OCI-LY1 (cell line): Measurements from ENCODE around the gene VWA3B.

Experiments
- EZH2 ChIP-seq: fragments of 200-600 bp; sonication (generic), shearing (Covaris generic); IDR thresholded peaks from 2 replicates; pipeline ENCODE4 v1.8.0; 2017; ENCODE audit warnings: borderline replicate concordance, mixed run types, mild to moderate bottlenecking, antibody characterized with exemption, low read length, moderate library complexity, mixed read lengths
- TF ChIP-seq, protein P1 (sequence below): fragments of 200-600 bp; sonication (generic), shearing (Covaris generic); IDR thresholded peaks from 2 replicates; pipeline ENCODE4 v1.5.1; 2017; ENCODE audit warnings: mild to moderate bottlenecking, antibody characterized with exemption, low read length, moderate library complexity, mixed read lengths

DNA sequence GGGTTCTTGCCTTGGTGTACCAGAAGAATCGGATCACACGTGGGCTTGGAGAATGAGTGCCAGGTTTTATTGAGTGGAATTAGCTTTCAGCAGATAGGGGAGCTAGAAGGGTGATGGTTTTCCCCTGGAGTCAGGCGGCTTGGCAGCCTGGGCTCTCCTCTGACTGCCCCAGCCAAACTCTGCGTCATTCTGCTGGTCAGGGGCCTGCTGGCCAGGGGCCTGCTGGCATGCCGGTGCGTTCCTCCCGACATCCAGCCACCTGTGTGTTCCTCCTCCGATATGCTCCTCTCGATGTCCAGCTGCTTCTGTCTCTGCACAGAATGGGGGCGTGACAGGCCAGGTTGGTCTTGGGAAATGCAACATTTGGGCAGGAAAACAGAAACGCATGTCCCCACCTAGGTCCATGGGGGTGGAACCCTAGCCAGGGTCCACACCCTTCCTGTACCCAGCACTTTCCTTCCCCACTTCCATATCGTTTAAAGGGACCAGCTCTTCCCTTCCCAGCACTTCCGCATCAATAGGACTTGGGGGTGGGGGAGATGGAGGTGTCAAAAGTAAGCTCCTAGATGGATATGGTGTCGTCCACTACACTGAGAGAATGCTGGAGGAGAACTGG is 85.3 kb downstream of the VWA3B start:
- TF ChIP-seq, protein P1, sequence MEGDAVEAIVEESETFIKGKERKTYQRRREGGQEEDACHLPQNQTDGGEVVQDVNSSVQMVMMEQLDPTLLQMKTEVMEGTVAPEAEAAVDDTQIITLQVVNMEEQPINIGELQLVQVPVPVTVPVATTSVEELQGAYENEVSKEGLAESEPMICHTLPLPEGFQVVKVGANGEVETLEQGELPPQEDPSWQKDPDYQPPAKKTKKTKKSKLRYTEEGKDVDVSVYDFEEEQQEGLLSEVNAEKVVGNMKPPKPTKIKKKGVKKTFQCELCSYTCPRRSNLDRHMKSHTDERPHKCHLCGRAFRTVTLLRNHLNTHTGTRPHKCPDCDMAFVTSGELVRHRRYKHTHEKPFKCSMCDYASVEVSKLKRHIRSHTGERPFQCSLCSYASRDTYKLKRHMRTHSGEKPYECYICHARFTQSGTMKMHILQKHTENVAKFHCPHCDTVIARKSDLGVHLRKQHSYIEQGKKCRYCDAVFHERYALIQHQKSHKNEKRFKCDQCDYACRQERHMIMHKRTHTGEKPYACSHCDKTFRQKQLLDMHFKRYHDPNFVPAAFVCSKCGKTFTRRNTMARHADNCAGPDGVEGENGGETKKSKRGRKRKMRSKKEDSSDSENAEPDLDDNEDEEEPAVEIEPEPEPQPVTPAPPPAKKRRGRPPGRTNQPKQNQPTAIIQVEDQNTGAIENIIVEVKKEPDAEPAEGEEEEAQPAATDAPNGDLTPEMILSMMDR, result no peak
- no peak for TF ChIP-seq EZH2
